NCI-H1417 (cell line): ENCODE results near the gene PTH2R.
"Not testable (repeated sequence)": the region's sequence is repeated elsewhere in the genome, so short reads cannot be mapped to it uniquely, and the experiment has no call there.

Experiments used
- DNase-seq, 3 experiments: peaks; one replicate each; lab custom pipeline; 2025; lab: John Stamatoyannopoulos, UW

The PTH2R gene

GRCh38 chr2:208392300-208392699 is 14.3 kb upstream of the PTH2R start:
- no peak for DNase-seq

GRCh38 chr2:208396796-208397195 is 9.8 kb upstream of the PTH2R start:
- not testable (repeated sequence) for DNase-seq

GRCh38 chr2:208399201-208399600 is 7.4 kb upstream of the PTH2R start:
- no peak for DNase-seq

GRCh38 chr2:208407667-208408066 is 1.1 kb downstream of the PTH2R start:
- peak in 2 of 3 experiments; percentile 69 to 83 for DNase-seq

- DNase-seq, result no peak
Measured at GRCh38 chr2:208413931-208414330, 7.3 kb downstream of the PTH2R start.

- no peak for DNase-seq
Measured at GRCh38 chr2:208415255-208415654, 8.7 kb downstream of the PTH2R start.

GRCh38 chr2:208415897-208416296 is 9.3 kb downstream of the PTH2R start:
- DNase-seq, result no peak

GRCh38 chr2:208426412-208427045 is 19.9 kb downstream of the PTH2R start:
- DNase-seq, result no peak

GRCh38 chr2:208437755-208438154 is 31.2 kb downstream of the PTH2R start:
- DNase-seq, result no peak

GRCh38 chr2:208440716-208441115 is 34.1 kb downstream of the PTH2R start:
- no peak for DNase-seq

GRCh38 chr2:208441951-208442350 is 35.4 kb downstream of the PTH2R start:
- DNase-seq, result no peak

- not testable (repeated sequence) for DNase-seq
Measured at GRCh38 chr2:208447447-208447846, 40.9 kb downstream of the PTH2R start.

GRCh38 chr2:208451061-208451460 is 44.5 kb downstream of the PTH2R start:
- no peak for DNase-seq

- peak in 1 of 3 experiments; percentile 5 for DNase-seq
Measured at GRCh38 chr2:208454861-208455260, 48.3 kb downstream of the PTH2R start.

GRCh38 chr2:208463721-208464120 is 57.1 kb downstream of the PTH2R start:
- DNase-seq, result no peak

GRCh38 chr2:208464205-208464604 is 57.6 kb downstream of the PTH2R start:
- DNase-seq, result no peak

GRCh38 chr2:208466151-208466919 is 59.7 kb downstream of the PTH2R start:
- peak; percentile 47 to 86 (median 57) for DNase-seq

GRCh38 chr2:208466920-208467298 is 60.3 kb downstream of the PTH2R start:
- DNase-seq, result no peak

- DNase-seq, result no peak
Measured at GRCh38 chr2:208467564-208467963, 61.0 kb downstream of the PTH2R start.

- DNase-seq, result no peak
Measured at GRCh38 chr2:208477741-208478140, 71.1 kb downstream of the PTH2R start.

GRCh38 chr2:208479342-208479741 is 72.8 kb downstream of the PTH2R start:
- peak in 1 of 3 experiments; percentile 4 for DNase-seq

- DNase-seq, result not testable (repeated sequence)
Measured at GRCh38 chr2:208481945-208482344, 75.4 kb downstream of the PTH2R start.

- not testable (repeated sequence) for DNase-seq
Measured at GRCh38 chr2:208482453-208483015, 75.9 kb downstream of the PTH2R start.
